BJ (cell line): ENCODE data around the gene POLR2A. TPM values are rescaled to one million over a fixed set of nuclear protein-coding genes. Genes with fewer than 3 reads are reported as not detected.
"Not testable (repeated sequence)": the region's sequence is repeated elsewhere in the genome, so short reads cannot be mapped to it uniquely, and the experiment has no call there.

Experiments used
- CTCF ChIA-PET: fragments of 350-600 bp; formaldehyde crosslinking; extraction: SDS; loops from one replicate; lab custom pipeline; 2021; ENCODE audit warnings: antibody characterized with exemption, inconsistent platforms; lab: Yijun Ruan, JAX
- POLR2A ChIA-PET: fragments of 300-600 bp; sonication (Branson Sonifier 250); formaldehyde crosslinking; extraction: SDS; loops from one replicate; lab custom pipeline; 2021; ENCODE audit warnings: antibody characterized with exemption; lab: Charles Lee
- DNase-seq: peaks from one replicate; pipeline ENCODE4 v3.0.0-alpha.2; 2011; ENCODE audit warnings: low read depth
- H3K27me3 ChIP-seq: 2 replicates; pipeline ENCODE4 v1.6.0; 2011; ENCODE audit warnings: low read length; ENCODE audit not compliant: control insufficient read depth, insufficient read depth
- H3K36me3 ChIP-seq: 2 replicates; pipeline ENCODE4 v1.5.1; 2011; ENCODE audit warnings: low read length; ENCODE audit not compliant: control insufficient read depth, insufficient read depth
- H3K4me3 ChIP-seq: 2 replicates; pipeline ENCODE4 v1.5.1; 2011; ENCODE audit warnings: low read depth, mild to moderate bottlenecking, control low read depth, low read length
- polyA plus RNA-seq: library from polyadenylated mRNA; depleted of rRNA; stranded (reverse); fragments of >200 nt; gene quantifications from 2 replicates; pipeline ENCODE4 v1.2.3, GENCODE V29; 2011
- TF ChIP-seq, protein P1 (sequence below): IDR thresholded peaks from 2 replicates; pipeline ENCODE4 v1.5.1; 2011; ENCODE audit warnings: low read depth, mild to moderate bottlenecking, control low read depth, inconsistent platforms, low read length, moderate library complexity; ENCODE audit not compliant: insufficient read depth

POLR2A gene
- polyA plus RNA-seq, 1 experiment: 27.7 TPM

- Histone ChIP-seq H3K36me3 (peaks cover 18% of the 10 kb centered on the region), H3K4me3 (no peak overlapping the region), H3K27me3 (no peaks in the 10 kb centered on the region)
- ChIA-PET POLR2A (no interaction called here), CTCF (interaction anchor here (2.0 kb wide), 1 partner anchor 17 kb away, joined by 5 read pairs; no protein-coding TSS in a partner anchor)
- DNase-seq: no peak
- TF ChIP-seq, protein P1, sequence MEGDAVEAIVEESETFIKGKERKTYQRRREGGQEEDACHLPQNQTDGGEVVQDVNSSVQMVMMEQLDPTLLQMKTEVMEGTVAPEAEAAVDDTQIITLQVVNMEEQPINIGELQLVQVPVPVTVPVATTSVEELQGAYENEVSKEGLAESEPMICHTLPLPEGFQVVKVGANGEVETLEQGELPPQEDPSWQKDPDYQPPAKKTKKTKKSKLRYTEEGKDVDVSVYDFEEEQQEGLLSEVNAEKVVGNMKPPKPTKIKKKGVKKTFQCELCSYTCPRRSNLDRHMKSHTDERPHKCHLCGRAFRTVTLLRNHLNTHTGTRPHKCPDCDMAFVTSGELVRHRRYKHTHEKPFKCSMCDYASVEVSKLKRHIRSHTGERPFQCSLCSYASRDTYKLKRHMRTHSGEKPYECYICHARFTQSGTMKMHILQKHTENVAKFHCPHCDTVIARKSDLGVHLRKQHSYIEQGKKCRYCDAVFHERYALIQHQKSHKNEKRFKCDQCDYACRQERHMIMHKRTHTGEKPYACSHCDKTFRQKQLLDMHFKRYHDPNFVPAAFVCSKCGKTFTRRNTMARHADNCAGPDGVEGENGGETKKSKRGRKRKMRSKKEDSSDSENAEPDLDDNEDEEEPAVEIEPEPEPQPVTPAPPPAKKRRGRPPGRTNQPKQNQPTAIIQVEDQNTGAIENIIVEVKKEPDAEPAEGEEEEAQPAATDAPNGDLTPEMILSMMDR: no peak
These were observed 15.3 kb upstream of the POLR2A start for GRCh38 chr17:7468804-7469389.

- DNase-seq, H3K4me3 ChIP-seq, H3K27me3 ChIP-seq, POLR2A ChIA-PET: not testable (repeated sequence)
- CTCF ChIA-PET: interaction anchor here (2.0 kb wide), 1 partner anchor 16 kb away, joined by 5 read pairs; no protein-coding TSS in a partner anchor
- peaks cover 19% of the 10 kb centered on the region for H3K36me3 ChIP-seq
These were observed 14.3 kb upstream of the POLR2A start for GRCh38 chr17:7469843-7470242.

- CTCF ChIA-PET: interaction anchor here (1.0 to 2.0 kb wide), 2 partner anchors 15 to 45 kb away, joined by 3 to 5 read pairs; no protein-coding TSS in a partner anchor
- H3K27me3 ChIP-seq, H3K4me3 ChIP-seq, DNase-seq, POLR2A ChIA-PET: not testable (repeated sequence)
- H3K36me3 ChIP-seq: peaks cover 19% of the 10 kb centered on the region
These were observed 13.7 kb upstream of the POLR2A start for GRCh38 chr17:7470457-7470973.

- TF ChIP-seq, protein P1: no peak
- Histone ChIP-seq H3K4me3 (no peak overlapping the region), H3K27me3 (no peaks in the 10 kb centered on the region), H3K36me3 (peaks cover 9% of the 10 kb centered on the region)
- CTCF ChIA-PET: no interaction called here
- POLR2A ChIA-PET: no interaction called here
- DNase-seq: no peak
These were observed 12.4 kb upstream of the POLR2A start for GRCh38 chr17:7471729-7472128.

DNA sequence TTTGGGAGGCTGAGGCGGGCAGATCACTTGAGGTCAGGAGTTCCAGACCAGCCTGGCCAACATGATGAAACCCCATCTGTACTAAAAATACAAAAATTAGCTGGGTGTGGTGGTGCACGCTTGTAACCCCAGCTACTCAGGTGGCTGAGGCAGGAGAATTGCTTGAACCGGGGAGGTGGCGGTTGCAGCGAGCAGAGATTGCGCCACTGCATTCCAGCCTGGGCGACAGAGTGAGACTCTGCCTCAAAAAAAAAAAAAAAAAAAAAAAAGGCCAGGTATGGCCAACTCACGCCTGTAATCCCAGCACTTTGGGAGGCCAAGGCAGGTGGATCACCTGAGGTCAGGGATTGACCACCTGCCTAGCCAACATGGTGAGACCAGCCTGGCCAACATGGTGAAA, 9.4 kb upstream of the POLR2A start:
- H3K36me3 ChIP-seq, H3K27me3 ChIP-seq, POLR2A ChIA-PET, CTCF ChIA-PET, H3K4me3 ChIP-seq, DNase-seq: not testable (repeated sequence)

- 0 out of 2 replicates have a peak, but pooled peaks cover 2% of the 10 kb centered on the region for H3K36me3 ChIP-seq
- TF ChIP-seq, protein P1: no peak
- ChIA-PET CTCF (interaction anchor here (0.8 to 2.1 kb wide), 4 partner anchors 30 to 85 kb away, joined by 3 to 7 read pairs (median 3); no protein-coding TSS in a partner anchor), POLR2A (interaction anchor here (0.6 kb wide), 1 partner anchor 39 kb away, joined by 8 read pairs; no protein-coding TSS in a partner anchor)
- no peak overlapping the region for H3K4me3 ChIP-seq
- no peak for DNase-seq
- H3K27me3 ChIP-seq: no peaks in the 10 kb centered on the region
These were observed 8.3 kb upstream of the POLR2A start for GRCh38 chr17:7475764-7476422.
